ENCODE results near the gene TBCD. TPM values are rescaled to one million over a fixed set of nuclear protein-coding genes. Genes with fewer than 3 reads are reported as not detected.
A peak's percentile ranks its signal among the peaks of the same experiment; 100 is the strongest.

TBCD gene
- total RNA-seq, 1 donor from 2014 or later, result 207 TPM

- Mint-ChIP-seq H3K9me3 (ENCODE audit: unreplicated experiment) (no peaks in the 10 kb centered on the region), H3K27me3 (ENCODE audit: unreplicated experiment) (peaks cover 17% of the 10 kb centered on the region), H3K4me3 (ENCODE audit: unreplicated experiment) (no peak overlapping the region), H3K36me3 (ENCODE audit: low read depth, unreplicated experiment) (peaks cover 44% of the 10 kb centered on the region), H3K27ac (ENCODE audit: unreplicated experiment) (no peak overlapping the region), H3K4me1 (ENCODE audit: unreplicated experiment) (peaks cover 33% of the 10 kb centered on the region)
- no peak for DNase-seq (ENCODE audit: low spot score)
- TF ChIP-seq CTCF (IDR thresholded peaks at IDR 0.05; ENCODE audit: unreplicated experiment), result no peak
Measured at GRCh38 chr17:82884341-82884969, 132.6 kb downstream of the TBCD start.

GRCh38 chr17:82884970-82885353 lies 133.1 kb downstream of the TBCD start:
- DNase-seq (ENCODE audit: low spot score), result no peak
- Mint-ChIP-seq H3K36me3 (ENCODE audit: low read depth, unreplicated experiment) (peaks cover 43% of the 10 kb centered on the region), H3K27ac (ENCODE audit: unreplicated experiment) (no peak overlapping the region), H3K9me3 (ENCODE audit: unreplicated experiment) (no peaks in the 10 kb centered on the region), H3K4me3 (ENCODE audit: unreplicated experiment) (no peak overlapping the region), H3K4me1 (ENCODE audit: unreplicated experiment) (peaks cover 32% of the 10 kb centered on the region), H3K27me3 (ENCODE audit: unreplicated experiment) (peaks cover 17% of the 10 kb centered on the region)
- no peak for TF ChIP-seq CTCF (IDR thresholded peaks at IDR 0.05; ENCODE audit: unreplicated experiment)

GRCh38 chr17:82887255-82888164 lies 135.6 kb downstream of the TBCD start:
- DNase-seq (ENCODE audit: low spot score), result no peak
- Mint-ChIP-seq H3K27me3 (ENCODE audit: unreplicated experiment) (peaks cover 20% of the 10 kb centered on the region), H3K4me1 (ENCODE audit: unreplicated experiment) (peaks cover 22% of the 10 kb centered on the region), H3K36me3 (ENCODE audit: low read depth, unreplicated experiment) (peaks cover 43% of the 10 kb centered on the region), H3K9me3 (ENCODE audit: unreplicated experiment) (no peaks in the 10 kb centered on the region), H3K27ac (ENCODE audit: unreplicated experiment) (peak overlapping the region; percentile 61), H3K4me3 (ENCODE audit: unreplicated experiment) (peak overlapping the region; percentile 82)
- TF ChIP-seq CTCF (IDR thresholded peaks at IDR 0.05; ENCODE audit: unreplicated experiment), result no peak

GRCh38 chr17:82888583-82889495 lies 137.0 kb downstream of the TBCD start:
- Mint-ChIP-seq H3K4me1 (ENCODE audit: unreplicated experiment) (peaks cover 29% of the 10 kb centered on the region), H3K4me3 (ENCODE audit: unreplicated experiment) (no peak overlapping the region), H3K9me3 (ENCODE audit: unreplicated experiment) (no peaks in the 10 kb centered on the region), H3K36me3 (ENCODE audit: low read depth, unreplicated experiment) (peaks cover 39% of the 10 kb centered on the region), H3K27ac (ENCODE audit: unreplicated experiment) (no peak overlapping the region), H3K27me3 (ENCODE audit: unreplicated experiment) (peaks cover 22% of the 10 kb centered on the region)
- no peak for DNase-seq (ENCODE audit: low spot score)
- no peak for TF ChIP-seq CTCF (IDR thresholded peaks at IDR 0.05; ENCODE audit: unreplicated experiment)

All from endothelial cell (in vitro differentiated cells).